Measurements from ENCODE around the gene WDR53.
"Not testable (repeated sequence)": the region's sequence is repeated elsewhere in the genome, so short reads cannot be mapped to it uniquely, and the experiment has no call there.

Gene WDR53

GRCh38 chr3:196568246-196569002, at the start of gene WDR53, which contains the start of gene FBXO45:
Gene WDR53 (minus strand): TSS chr3:196568554. CDS start chr3:196561475, 7,079 bp downstream.
Gene FBXO45 (plus strand): TSS chr3:196568660. CDS start chr3:196568985, 325 bp downstream.
- Histone ChIP-seq H3K4me3 (ENCODE audit: low read length) (peak within 1 kb of the TSS; percentile 99), H3K27me3 (ENCODE audit: control insufficient read depth, insufficient read depth, low read length) (no peaks in the 10 kb centered on the region), H3K4me1 (ENCODE audit: control insufficient read depth, low read depth, low read length) (peaks cover 7% of the 10 kb centered on the region), H3K9me3 (ENCODE audit: control insufficient read depth, low read depth, low read length) (no peaks in the 10 kb centered on the region), H3K36me3 (ENCODE audit: control insufficient read depth, low read depth, low read length) (no peaks in the 10 kb centered on the region), H3K27ac (ENCODE audit: low read length) (peak within 1 kb of the TSS; percentile 86), H3K9ac (ENCODE audit: low read length) (peak within 1 kb of the TSS; percentile 96)

GRCh38 chr3:196617256-196617655, 48.9 kb upstream of the WDR53 start:
- Histone ChIP-seq H3K27ac (ENCODE audit: low read length) (no peak overlapping the region), H3K36me3 (ENCODE audit: control insufficient read depth, low read depth, low read length) (no peaks in the 10 kb centered on the region), H3K9ac (ENCODE audit: low read length) (no peak overlapping the region), H3K9me3 (ENCODE audit: control insufficient read depth, low read depth, low read length) (no peaks in the 10 kb centered on the region), H3K4me3 (ENCODE audit: low read length) (no peak overlapping the region), H3K4me1 (ENCODE audit: control insufficient read depth, low read depth, low read length) (peaks cover 3% of the 10 kb centered on the region), H3K27me3 (ENCODE audit: control insufficient read depth, insufficient read depth, low read length) (no peaks in the 10 kb centered on the region)

GRCh38 chr3:196615234-196615633, 46.9 kb upstream of the WDR53 start:
- H3K27ac ChIP-seq (ENCODE audit: low read length); H3K9ac ChIP-seq (ENCODE audit: low read length); H3K36me3 ChIP-seq (ENCODE audit: control insufficient read depth, low read depth, low read length); H3K27me3 ChIP-seq (ENCODE audit: control insufficient read depth, insufficient read depth, low read length); H3K9me3 ChIP-seq (ENCODE audit: control insufficient read depth, low read depth, low read length); H3K4me3 ChIP-seq (ENCODE audit: low read length); H3K4me1 ChIP-seq (ENCODE audit: control insufficient read depth, low read depth, low read length): not testable (repeated sequence)

- H3K27me3 ChIP-seq (ENCODE audit: control insufficient read depth, insufficient read depth, low read length), result no peaks in the 10 kb centered on the region
- no peaks in the 10 kb centered on the region for H3K9me3 ChIP-seq (ENCODE audit: control insufficient read depth, low read depth, low read length)
- no peaks in the 10 kb centered on the region for H3K36me3 ChIP-seq (ENCODE audit: control insufficient read depth, low read depth, low read length)
- H3K9ac ChIP-seq (ENCODE audit: low read length), result no peak overlapping the region
- no peak overlapping the region for H3K27ac ChIP-seq (ENCODE audit: low read length)
- no peak overlapping the region for H3K4me3 ChIP-seq (ENCODE audit: low read length)
- H3K4me1 ChIP-seq (ENCODE audit: control insufficient read depth, low read depth, low read length), result no peaks in the 10 kb centered on the region
Observed at GRCh38 chr3:196611761-196612483, 43.6 kb upstream of the WDR53 start.

GRCh38 chr3:196609805-196610515, 41.6 kb upstream of the WDR53 start:
- H3K9ac ChIP-seq (ENCODE audit: low read length), result no peak overlapping the region
- no peak overlapping the region for H3K4me3 ChIP-seq (ENCODE audit: low read length)
- no peaks in the 10 kb centered on the region for H3K36me3 ChIP-seq (ENCODE audit: control insufficient read depth, low read depth, low read length)
- H3K27ac ChIP-seq (ENCODE audit: low read length), result no peak overlapping the region
- no peaks in the 10 kb centered on the region for H3K4me1 ChIP-seq (ENCODE audit: control insufficient read depth, low read depth, low read length)
- H3K27me3 ChIP-seq (ENCODE audit: control insufficient read depth, insufficient read depth, low read length), result no peaks in the 10 kb centered on the region
- H3K9me3 ChIP-seq (ENCODE audit: control insufficient read depth, low read depth, low read length), result no peaks in the 10 kb centered on the region

GRCh38 chr3:196609343-196609775, 41.0 kb upstream of the WDR53 start:
- Histone ChIP-seq H3K9me3 (ENCODE audit: control insufficient read depth, low read depth, low read length) (no peaks in the 10 kb centered on the region), H3K4me1 (ENCODE audit: control insufficient read depth, low read depth, low read length) (no peaks in the 10 kb centered on the region), H3K4me3 (ENCODE audit: low read length) (no peak overlapping the region), H3K27me3 (ENCODE audit: control insufficient read depth, insufficient read depth, low read length) (no peaks in the 10 kb centered on the region), H3K27ac (ENCODE audit: low read length) (no peak overlapping the region), H3K9ac (ENCODE audit: low read length) (no peak overlapping the region), H3K36me3 (ENCODE audit: control insufficient read depth, low read depth, low read length) (no peaks in the 10 kb centered on the region)

GRCh38 chr3:196608693-196609092, 40.3 kb upstream of the WDR53 start:
- Histone ChIP-seq H3K9ac (ENCODE audit: low read length) (no peak overlapping the region), H3K9me3 (ENCODE audit: control insufficient read depth, low read depth, low read length) (no peaks in the 10 kb centered on the region), H3K27me3 (ENCODE audit: control insufficient read depth, insufficient read depth, low read length) (no peaks in the 10 kb centered on the region), H3K4me1 (ENCODE audit: control insufficient read depth, low read depth, low read length) (no peaks in the 10 kb centered on the region), H3K27ac (ENCODE audit: low read length) (no peak overlapping the region), H3K36me3 (ENCODE audit: control insufficient read depth, low read depth, low read length) (no peaks in the 10 kb centered on the region), H3K4me3 (ENCODE audit: low read length) (no peak overlapping the region)

GRCh38 chr3:196604548-196604947, 36.2 kb upstream of the WDR53 start:
- H3K9me3 ChIP-seq (ENCODE audit: control insufficient read depth, low read depth, low read length), result no peaks in the 10 kb centered on the region
- no peaks in the 10 kb centered on the region for H3K4me1 ChIP-seq (ENCODE audit: control insufficient read depth, low read depth, low read length)
- no peaks in the 10 kb centered on the region for H3K27me3 ChIP-seq (ENCODE audit: control insufficient read depth, insufficient read depth, low read length)
- H3K27ac ChIP-seq (ENCODE audit: low read length), result no peak overlapping the region
- no peaks in the 10 kb centered on the region for H3K36me3 ChIP-seq (ENCODE audit: control insufficient read depth, low read depth, low read length)
- H3K4me3 ChIP-seq (ENCODE audit: low read length), result no peak overlapping the region
- H3K9ac ChIP-seq (ENCODE audit: low read length), result no peak overlapping the region

GRCh38 chr3:196603683-196604082, 35.3 kb upstream of the WDR53 start:
- Histone ChIP-seq H3K9ac (ENCODE audit: low read length) (no peak overlapping the region), H3K9me3 (ENCODE audit: control insufficient read depth, low read depth, low read length) (no peaks in the 10 kb centered on the region), H3K36me3 (ENCODE audit: control insufficient read depth, low read depth, low read length) (no peaks in the 10 kb centered on the region), H3K27ac (ENCODE audit: low read length) (no peak overlapping the region), H3K4me1 (ENCODE audit: control insufficient read depth, low read depth, low read length) (no peaks in the 10 kb centered on the region), H3K4me3 (ENCODE audit: low read length) (no peak overlapping the region), H3K27me3 (ENCODE audit: control insufficient read depth, insufficient read depth, low read length) (no peaks in the 10 kb centered on the region)

- Histone ChIP-seq H3K4me1 (ENCODE audit: control insufficient read depth, low read depth, low read length) (no peaks in the 10 kb centered on the region), H3K9me3 (ENCODE audit: control insufficient read depth, low read depth, low read length) (no peaks in the 10 kb centered on the region), H3K4me3 (ENCODE audit: low read length) (no peak overlapping the region), H3K36me3 (ENCODE audit: control insufficient read depth, low read depth, low read length) (no peaks in the 10 kb centered on the region), H3K9ac (ENCODE audit: low read length) (no peak overlapping the region), H3K27me3 (ENCODE audit: control insufficient read depth, insufficient read depth, low read length) (no peaks in the 10 kb centered on the region), H3K27ac (ENCODE audit: low read length) (no peak overlapping the region)
Observed at GRCh38 chr3:196602673-196603072, 34.3 kb upstream of the WDR53 start.

- Histone ChIP-seq H3K27ac (ENCODE audit: low read length) (no peak overlapping the region), H3K4me1 (ENCODE audit: control insufficient read depth, low read depth, low read length) (no peaks in the 10 kb centered on the region), H3K27me3 (ENCODE audit: control insufficient read depth, insufficient read depth, low read length) (no peaks in the 10 kb centered on the region), H3K9ac (ENCODE audit: low read length) (no peak overlapping the region), H3K4me3 (ENCODE audit: low read length) (no peak overlapping the region), H3K36me3 (ENCODE audit: control insufficient read depth, low read depth, low read length) (no peaks in the 10 kb centered on the region), H3K9me3 (ENCODE audit: control insufficient read depth, low read depth, low read length) (no peaks in the 10 kb centered on the region)
Observed at GRCh38 chr3:196600359-196600758, 32.0 kb upstream of the WDR53 start.
